HL-60 (cell line): ENCODE results near the gene KRT36.

Experiments used
- DNase-seq, 2 experiments: peaks; one replicate each; pipeline ENCODE4 v3.0.0-alpha.2; 2010 to 2020; ENCODE audit warnings: low read depth in 1 of 2, low spot score in 1 of 2
- H3K27ac ChIP-seq: fragments of 250-450 bp; sonication (Bioruptor Pico); replicated peaks from 2 replicates; pipeline ENCODE4 v1.5.1; 2020; ENCODE audit warnings: mild to moderate bottlenecking, moderate library complexity
- H3K27me3 ChIP-seq: fragments of 250-450 bp; sonication (Bioruptor Pico); 2 replicates; pipeline ENCODE4 v1.5.1; 2021; ENCODE audit warnings: mild to moderate bottlenecking, moderate library complexity; ENCODE audit not compliant: insufficient read depth, poor library complexity, severe bottlenecking
- H3K4me3 ChIP-seq: replicated peaks from 2 replicates; pipeline ENCODE4 v1.5.1; 2011; ENCODE audit warnings: mild to moderate bottlenecking, control low read depth, low read length; ENCODE audit not compliant: insufficient read depth
- CTCF ChIP-seq: IDR thresholded peaks from one replicate; pipeline ENCODE4 v1.5.1; 2011; ENCODE audit warnings: low read length, control low read depth, inconsistent platforms; ENCODE audit not compliant: insufficient read depth
- GABPA ChIP-seq: IDR thresholded peaks from 2 replicates; pipeline ENCODE4 v1.6.1; 2012; ENCODE audit warnings: low read depth
- POLR2AphosphoS5 ChIP-seq: IDR thresholded peaks from 2 replicates; pipeline ENCODE4 v1.6.1; 2012; ENCODE audit warnings: low read depth
- REST ChIP-seq: IDR thresholded peaks from 2 replicates; pipeline ENCODE4 v1.6.1; 2012; ENCODE audit warnings: low read depth; ENCODE audit not compliant: insufficient replicate concordance
- SPI1 ChIP-seq: IDR thresholded peaks from 2 replicates; pipeline ENCODE4 v1.6.1; 2012; ENCODE audit warnings: low read depth, mild to moderate bottlenecking, borderline replicate concordance

Gene KRT36

DNA sequence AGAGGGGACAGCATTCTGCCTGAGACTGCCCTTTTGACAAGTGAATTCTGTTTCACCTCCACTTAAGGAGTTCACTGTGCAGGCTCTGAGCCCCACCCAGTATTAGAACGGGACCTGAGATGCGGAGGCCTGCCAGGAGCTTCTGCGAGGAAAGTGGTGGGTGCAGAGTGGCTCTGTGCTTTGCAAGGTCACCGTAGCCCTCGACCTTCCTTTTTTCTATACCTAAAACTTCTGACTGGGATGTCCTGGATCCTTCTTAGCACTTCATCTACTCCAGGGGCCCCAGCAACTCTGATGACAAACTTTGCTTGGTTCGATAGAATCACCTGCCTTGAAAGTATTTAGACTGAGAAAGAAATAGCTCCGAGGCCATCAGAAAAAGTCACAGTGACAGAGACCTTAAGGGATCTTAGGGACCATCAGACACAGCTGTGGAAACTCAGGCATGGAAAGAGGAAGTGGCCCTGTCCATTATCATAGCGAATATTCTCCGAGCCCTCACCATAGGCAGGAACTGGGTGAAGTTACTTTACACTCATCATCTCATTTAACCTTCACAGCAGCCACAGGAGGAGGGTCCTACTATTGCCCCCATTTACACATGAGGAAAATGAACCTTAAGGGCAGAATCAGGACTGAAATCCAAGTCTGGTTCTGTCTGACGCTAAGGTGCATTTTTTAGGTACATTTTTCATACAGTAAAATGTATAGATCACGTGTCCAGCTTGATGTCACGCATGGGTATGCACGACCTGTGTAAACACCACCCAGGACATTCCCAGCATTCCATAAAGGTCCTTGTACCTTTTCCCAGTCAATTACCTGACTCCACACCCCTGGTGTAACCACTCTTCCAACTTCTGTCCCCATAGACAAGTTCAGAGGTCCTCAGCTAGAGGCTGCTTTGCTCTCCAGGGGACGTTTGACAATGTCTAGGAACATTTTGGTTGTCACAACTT, 16.4 kb upstream of the KRT36 start:
- no peak overlapping the region for H3K4me3 ChIP-seq
- TF ChIP-seq CTCF (no peak), SPI1 (peak; percentile 96)
- H3K27ac ChIP-seq: no peak overlapping the region
- H3K27me3 ChIP-seq: no peaks in the 10 kb centered on the region
- peak in 1 of 2 experiments; percentile 13 for DNase-seq

DNA sequence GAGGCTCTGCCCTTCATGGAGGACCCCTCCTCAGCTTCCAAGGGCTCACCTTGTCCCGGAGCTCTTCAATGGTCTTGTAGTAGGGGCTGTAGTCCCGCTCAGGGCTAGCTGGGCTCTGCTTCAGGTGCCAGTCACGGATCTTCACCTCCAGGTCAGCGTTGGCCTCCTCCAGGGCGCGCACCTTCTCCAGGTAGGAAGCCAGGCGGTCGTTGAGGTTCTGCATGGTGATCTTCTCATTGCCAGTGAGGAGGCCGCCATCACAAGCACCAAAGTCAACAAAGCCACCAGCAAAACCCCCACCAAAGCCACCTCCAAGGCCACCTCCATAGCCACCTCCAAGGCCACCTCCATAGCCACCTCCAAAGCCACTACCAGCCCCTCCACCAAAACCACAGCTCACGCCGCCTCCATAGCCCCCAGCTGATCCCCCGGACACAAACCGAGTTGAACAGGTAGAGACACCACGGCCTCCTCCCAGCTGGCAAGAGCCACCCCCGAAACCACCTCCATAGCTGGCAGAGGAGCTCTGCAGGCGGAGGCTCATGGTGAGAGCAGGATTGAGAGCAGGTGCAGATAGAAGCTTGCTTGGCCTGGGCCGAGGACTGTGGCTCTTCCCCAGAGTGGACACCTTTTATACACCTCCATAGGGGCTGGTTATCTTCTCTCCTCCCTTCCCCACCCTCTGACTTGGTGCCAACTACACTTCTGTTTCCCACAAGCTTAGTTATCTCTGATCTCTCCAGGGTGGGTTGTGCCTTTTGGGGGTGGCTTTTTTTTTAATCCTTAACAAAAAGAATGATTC, 15.5 kb upstream of the KRT36 start, which contains the start of gene KRT13:
Gene KRT13 (minus strand): TSS at position 606 of the 802 bp plus-strand sequence. CDS start 62 bp downstream, at position 544.
- no peak for DNase-seq
- TF ChIP-seq POLR2AphosphoS5 (no peak), SPI1 (no peak), GABPA (no peak), REST (no peak), CTCF (no peak)
- no peak within 1 kb of the TSS for H3K27ac ChIP-seq

DNA sequence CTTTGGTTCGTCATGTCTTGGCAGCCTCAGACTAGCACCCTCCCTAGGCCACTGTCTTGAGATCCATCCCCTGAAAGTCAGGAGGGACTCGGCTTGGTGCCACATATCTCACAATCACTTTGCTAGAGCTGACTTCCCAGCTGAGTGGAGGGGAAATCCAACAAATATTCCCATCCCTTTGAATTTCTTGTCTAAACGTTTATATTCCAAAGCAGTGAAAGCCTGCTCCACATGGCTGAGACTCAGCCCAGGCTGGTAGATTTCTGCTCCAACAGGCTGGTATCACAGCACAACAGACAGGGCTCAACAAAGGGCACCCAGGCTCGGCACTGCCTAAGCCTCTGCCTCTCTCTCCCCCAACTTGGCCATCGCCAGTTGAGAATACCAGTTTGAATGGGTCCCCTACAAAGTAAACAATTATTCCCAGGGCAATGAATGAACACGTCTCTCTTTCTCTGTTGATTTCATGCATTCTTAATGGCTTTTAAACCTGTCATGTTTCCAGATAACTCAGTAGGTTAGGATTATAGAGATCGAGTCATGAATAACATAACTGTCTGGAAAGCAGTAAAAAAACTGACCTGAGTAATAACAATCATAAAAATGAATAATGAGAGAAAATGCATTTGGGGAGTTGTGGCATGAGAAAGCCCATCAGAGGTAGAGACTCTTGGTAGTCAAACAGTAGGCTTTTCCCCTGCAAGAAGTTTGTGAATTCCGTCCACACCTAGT, 14.7 kb upstream of the KRT36 start:
- TF ChIP-seq SPI1 (no peak), POLR2AphosphoS5 (no peak), CTCF (no peak), GABPA (no peak), REST (no peak)
- no peak for DNase-seq
- Histone ChIP-seq H3K4me3 (no peak overlapping the region), H3K27ac (no peak overlapping the region), H3K27me3 (no peaks in the 10 kb centered on the region)

More for the DNA sequence above, 15.5 kb upstream of the KRT36 start, which contains the start of gene KRT13:
- no peaks in the 10 kb centered on the region for H3K27me3 ChIP-seq
- H3K4me3 ChIP-seq: no peak within 1 kb of the TSS
